ENCODE measurements around the gene SCN10A.

The SCN10A gene

GRCh38 chr3:38763569-38763968 lies 52.4 kb downstream of the SCN10A start:
- DNase-seq: no peak

- DNase-seq: no peak
Observed at GRCh38 chr3:38758557-38758956, 57.5 kb downstream of the SCN10A start.

- DNase-seq: no peak
Observed at GRCh38 chr3:38757721-38758120, 58.3 kb downstream of the SCN10A start.

- no peak for DNase-seq
Observed at GRCh38 chr3:38756892-38757291, 59.1 kb downstream of the SCN10A start.

GRCh38 chr3:38755130-38755529 lies 60.9 kb downstream of the SCN10A start:
- DNase-seq: no peak

GRCh38 chr3:38746641-38747040 lies 69.4 kb downstream of the SCN10A start:
- DNase-seq: no peak

- no peak for DNase-seq
Observed at GRCh38 chr3:38743043-38743442, 73.0 kb downstream of the SCN10A start.

GRCh38 chr3:38742550-38742949 lies 73.5 kb downstream of the SCN10A start:
- DNase-seq: no peak

GRCh38 chr3:38740537-38740936 lies 75.5 kb downstream of the SCN10A start:
- no peak for DNase-seq

GRCh38 chr3:38739931-38740330 lies 76.1 kb downstream of the SCN10A start:
- no peak for DNase-seq

- DNase-seq: no peak
Observed at GRCh38 chr3:38739396-38739689, 76.7 kb downstream of the SCN10A start.

GRCh38 chr3:38738630-38739395 lies 77.2 kb downstream of the SCN10A start:
- no peak for DNase-seq

GRCh38 chr3:38731522-38731921 lies 84.5 kb downstream of the SCN10A start:
- no peak for DNase-seq

- DNase-seq: no peak
Observed at GRCh38 chr3:38730281-38730680, 85.7 kb downstream of the SCN10A start.

GRCh38 chr3:38728008-38728407 lies 88.0 kb downstream of the SCN10A start:
- no peak for DNase-seq

GRCh38 chr3:38726751-38727150 lies 89.3 kb downstream of the SCN10A start:
- no peak for DNase-seq

GRCh38 chr3:38725726-38726419 lies 90.1 kb downstream of the SCN10A start:
- no peak for DNase-seq

GRCh38 chr3:38724392-38724736 lies 91.7 kb downstream of the SCN10A start:
- DNase-seq: no peak

GRCh38 chr3:38723569-38724391 lies 92.2 kb downstream of the SCN10A start:
- no peak for DNase-seq

GRCh38 chr3:38722781-38723568 lies 93.0 kb downstream of the SCN10A start:
- DNase-seq: no peak

GRCh38 chr3:38721207-38721772 lies 94.7 kb downstream of the SCN10A start:
- DNase-seq: no peak

GRCh38 chr3:38720465-38720864 lies 95.6 kb downstream of the SCN10A start:
- no peak for DNase-seq

Data from CD4-positive, alpha-beta T cell treated with Interleukin-17A for 4 hours (primary cell).